Stimulated activated CD4-positive, alpha-beta T cell treated with anti-CD3 and anti-CD28 coated beads, Interleukin-2, amount 100 ng/mL, for 24 hours (primary cell): ENCODE results near the gene RAPGEF2.
"Not testable (repeated sequence)": the region's sequence is repeated elsewhere in the genome, so short reads cannot be mapped to it uniquely, and the experiment has no call there.

Source experiments
- DNase-seq, 2 donors: peaks; one replicate each; pipeline ENCODE4 v3.0.0-alpha.2; 2020

Gene RAPGEF2, protein sequence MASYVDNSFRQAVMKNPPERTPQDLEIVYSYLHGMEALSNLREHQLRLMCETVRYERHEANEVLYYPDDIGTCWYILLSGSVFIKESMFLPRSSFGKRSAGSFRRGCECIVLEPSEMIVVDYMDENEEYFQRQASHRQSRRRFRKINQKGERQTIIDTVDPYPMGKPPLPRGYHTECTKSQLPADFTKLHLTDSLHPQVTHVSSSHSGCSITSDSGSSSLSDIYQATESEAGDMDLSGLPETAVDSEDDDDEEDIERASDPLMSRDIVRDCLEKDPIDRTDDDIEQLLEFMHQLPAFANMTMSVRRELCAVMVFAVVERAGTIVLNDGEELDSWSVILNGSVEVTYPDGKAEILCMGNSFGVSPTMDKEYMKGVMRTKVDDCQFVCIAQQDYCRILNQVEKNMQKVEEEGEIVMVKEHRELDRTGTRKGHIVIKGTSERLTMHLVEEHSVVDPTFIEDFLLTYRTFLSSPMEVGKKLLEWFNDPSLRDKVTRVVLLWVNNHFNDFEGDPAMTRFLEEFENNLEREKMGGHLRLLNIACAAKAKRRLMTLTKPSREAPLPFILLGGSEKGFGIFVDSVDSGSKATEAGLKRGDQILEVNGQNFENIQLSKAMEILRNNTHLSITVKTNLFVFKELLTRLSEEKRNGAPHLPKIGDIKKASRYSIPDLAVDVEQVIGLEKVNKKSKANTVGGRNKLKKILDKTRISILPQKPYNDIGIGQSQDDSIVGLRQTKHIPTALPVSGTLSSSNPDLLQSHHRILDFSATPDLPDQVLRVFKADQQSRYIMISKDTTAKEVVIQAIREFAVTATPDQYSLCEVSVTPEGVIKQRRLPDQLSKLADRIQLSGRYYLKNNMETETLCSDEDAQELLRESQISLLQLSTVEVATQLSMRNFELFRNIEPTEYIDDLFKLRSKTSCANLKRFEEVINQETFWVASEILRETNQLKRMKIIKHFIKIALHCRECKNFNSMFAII (N-terminal part only)

DNA sequence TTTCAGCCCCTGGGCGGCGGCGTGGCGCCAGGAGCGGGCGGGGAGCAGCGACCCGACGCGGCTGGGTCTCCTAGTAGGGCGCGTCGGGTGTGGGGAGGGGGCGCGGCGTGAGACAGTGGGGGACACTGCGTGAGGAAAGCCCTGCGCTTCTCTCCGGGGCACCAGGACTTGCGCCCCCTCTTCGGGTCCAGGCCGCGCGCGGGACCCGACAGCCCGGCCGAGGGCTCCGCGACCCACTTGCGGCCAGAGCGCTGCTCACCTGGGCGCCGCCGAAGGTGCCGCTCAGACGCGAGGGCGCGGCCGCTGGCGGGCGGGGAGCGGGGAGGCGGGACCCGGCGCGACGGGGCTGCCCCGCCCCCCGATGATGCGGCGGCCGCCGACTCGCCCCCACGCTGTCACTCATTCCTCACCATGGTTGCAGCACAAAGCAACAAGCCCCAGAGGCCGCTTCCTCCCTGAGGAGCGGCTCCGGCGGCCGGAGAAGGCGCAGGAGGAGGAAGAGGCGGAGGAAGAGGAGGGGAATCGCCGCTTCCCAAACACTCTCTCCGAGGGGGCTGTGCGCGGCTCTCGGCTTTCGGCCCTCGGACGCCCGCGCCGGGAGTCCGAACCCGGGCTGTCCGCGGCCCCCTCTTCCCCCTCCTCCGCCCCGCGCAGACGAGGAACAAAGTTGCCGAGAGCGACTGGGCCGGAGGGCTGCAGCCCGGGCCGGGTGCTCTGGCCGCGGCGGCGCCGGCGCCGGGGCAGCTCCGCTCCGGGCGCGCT lies at the start of gene RAPGEF2:
TSS of gene RAPGEF2 (plus strand) at position 458 of the 762 bp plus-strand sequence. CDS start 1,084 bp downstream, outside the sequence.
- DNase-seq = peak; percentile 88 to 89

DNA sequence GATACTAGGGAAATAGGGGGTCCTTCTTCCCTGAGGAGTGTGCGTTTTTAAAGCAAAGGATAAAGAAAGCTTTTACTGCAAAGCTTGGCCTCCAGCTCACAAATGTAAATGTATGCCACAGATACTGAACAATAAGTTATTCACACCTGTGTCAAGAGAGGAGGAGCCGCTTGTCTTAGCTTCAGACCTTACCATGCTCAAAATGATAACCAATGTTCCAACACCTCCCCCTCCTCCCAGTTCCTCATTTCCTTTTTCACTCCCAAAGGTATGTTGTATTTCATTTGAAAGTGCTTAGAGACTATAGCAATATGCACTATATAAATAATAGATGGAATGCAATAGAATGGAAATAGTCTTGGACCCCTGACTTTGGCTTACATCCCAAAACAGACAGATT lies 47.0 kb upstream of the RAPGEF2 start:
- no peak for DNase-seq

DNA sequence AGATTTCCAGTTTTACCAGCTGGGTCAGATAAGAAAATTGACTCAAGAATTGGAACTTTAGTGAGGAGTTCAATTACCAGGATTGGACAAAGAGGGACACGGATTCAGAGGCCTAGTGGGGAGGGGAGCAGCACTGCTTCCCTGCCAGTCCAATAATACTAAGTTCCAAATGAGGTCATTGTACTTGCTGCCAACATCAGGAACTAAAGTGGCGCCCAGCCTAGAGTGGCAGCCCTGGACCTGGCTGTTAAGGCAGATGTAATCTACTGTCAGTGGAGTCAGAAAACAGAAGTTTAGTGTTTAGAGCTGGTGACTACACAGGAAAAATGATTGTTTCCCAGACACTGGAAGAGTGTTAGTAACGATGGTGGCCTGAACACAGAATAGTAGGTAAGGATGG lies 42.7 kb upstream of the RAPGEF2 start:
- no peak for DNase-seq

DNA sequence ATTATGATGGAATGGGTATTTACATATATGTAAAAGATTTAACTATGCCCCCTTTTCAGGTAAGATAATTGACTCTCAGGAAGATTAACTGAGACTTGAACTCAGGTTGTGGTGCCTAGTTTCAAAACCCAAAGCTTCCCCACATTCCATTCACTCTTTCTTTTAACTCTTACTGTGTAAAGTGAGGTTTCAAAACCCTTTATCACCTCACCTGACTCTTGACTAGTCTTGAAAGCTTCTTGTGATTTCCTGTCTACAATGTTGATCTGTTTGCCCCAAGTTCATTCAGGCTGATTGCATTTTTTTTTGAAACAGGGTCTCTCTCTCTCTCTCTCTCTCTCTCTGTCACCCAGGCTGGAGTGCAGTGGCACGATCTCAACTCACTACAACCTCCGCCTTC lies 40.5 kb upstream of the RAPGEF2 start:
- DNase-seq = no peak

DNA sequence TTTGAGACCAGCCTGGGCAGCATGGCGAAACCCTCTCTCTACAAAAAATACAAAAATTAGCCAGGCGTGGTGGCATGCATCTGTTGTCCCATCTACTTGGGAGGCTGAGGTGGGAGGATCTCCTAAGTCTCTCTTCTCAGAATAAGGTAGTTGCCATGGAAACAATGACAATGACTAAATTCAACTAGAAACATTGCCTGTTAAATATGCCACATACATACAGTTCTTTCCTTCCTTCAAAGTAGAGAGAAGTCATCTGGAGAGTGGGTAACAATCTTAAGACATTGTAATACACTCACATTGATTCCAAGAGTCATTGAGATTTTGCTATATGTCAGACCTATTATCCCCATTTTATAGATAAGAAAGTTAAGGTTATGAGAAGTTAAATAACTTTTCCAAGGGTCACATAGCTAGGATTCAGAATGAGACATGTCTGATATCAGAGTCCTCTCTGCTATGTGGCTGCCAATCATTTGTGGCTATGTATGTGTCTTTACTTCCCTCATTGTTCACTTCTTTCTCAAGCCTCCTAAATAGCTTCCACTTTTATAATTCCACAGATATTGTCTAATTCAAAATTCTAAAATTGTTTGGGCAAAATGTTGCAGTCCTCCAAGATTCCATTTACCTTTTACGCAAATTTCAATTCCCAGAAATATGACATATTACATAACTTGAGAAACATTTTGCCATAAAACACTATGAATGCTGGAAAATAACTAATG lies 37.2 kb upstream of the RAPGEF2 start:
- no peak for DNase-seq

DNA sequence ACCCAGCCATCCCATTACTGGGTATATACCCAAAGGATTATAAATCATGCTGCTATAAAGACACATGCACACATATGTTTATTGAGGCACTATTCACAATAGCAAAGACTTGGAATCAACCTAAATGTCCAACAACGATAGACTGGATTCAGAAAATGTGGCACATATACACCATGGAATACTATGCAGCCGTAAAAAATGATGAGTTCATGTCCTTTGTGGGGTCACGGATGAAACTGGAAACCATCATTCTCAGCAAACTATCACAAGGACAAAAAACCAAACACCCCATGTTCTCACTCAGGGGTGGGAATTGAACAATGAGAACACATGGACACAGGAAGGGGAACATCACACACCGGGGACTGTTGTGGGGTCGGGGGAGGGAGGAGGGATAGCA lies 34.7 kb upstream of the RAPGEF2 start:
- not testable (repeated sequence) for DNase-seq

DNA sequence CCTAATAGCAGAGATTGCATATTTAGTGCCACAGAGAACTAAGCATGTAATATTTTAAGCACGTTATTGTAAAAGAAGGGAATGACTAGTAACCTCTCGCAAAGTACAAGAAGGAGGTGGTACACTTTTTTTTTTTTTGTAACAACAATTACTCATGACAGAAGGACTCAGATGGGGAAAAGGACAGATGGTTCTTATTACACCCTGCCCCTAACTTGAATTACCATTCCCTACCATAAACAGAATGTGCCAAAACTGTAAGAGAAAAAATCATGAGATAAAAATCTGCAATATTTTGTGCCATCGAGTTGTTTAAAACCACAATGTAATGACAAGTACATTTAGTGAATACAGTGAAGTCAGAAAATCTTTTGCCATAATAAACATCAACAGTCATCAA lies 33.0 kb upstream of the RAPGEF2 start:
- DNase-seq = no peak

DNA sequence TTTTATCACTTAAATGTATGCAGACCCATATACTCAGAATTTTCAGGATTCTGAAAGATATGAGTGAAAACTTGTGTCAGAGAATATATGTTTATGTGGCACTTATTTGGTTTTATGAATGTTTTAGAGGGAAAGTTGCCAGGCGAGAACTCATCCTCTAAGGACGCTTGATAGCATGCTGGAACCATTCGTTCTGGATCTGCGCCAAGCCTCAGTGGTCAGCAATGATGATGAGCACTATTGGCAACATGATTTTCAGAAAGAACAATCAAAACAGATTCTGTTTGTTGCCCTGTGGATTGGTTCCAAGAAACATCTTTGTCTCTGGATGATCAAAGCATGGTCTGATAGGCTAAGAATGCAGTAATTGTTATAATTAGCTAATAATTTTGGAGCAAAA lies 32.1 kb upstream of the RAPGEF2 start:
- no peak for DNase-seq

DNA sequence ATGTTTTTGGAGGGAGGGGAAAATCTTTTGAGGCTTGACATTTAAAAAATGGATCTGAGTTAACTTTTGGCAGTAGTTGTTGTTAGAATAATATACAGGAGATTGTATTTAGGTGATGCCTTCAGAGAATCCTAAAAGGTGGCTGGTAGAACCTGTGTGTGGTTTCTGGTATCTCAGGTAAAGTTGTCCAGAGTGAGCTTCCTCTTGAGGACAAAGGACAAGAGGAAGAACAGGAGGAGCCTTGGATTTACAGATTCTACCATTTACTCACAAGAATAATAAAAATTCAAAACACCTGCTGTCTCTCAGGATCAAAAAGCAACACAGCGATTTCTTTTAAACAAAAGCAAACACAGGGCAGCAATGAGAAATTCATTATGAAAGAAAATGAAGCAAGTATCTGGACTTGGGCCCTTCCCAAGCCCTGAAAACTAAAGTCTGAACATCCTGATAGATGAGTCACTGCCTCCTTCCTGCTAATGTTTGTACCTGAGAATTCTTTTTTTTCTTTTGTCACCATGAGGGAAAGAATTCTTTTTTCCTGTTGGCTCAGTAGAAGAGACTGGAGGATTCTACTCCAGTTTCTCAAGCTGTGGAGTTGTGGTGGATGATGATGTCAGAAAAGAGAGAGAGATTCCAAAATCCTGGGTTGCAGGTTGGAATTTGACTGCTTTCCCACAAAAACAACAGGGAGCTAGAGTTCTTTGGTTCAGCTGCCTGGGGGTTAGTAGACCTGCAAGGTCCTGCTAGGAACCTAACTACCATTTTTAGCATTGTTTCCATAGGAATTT lies 31.5 kb upstream of the RAPGEF2 start:
- DNase-seq = no peak

DNA sequence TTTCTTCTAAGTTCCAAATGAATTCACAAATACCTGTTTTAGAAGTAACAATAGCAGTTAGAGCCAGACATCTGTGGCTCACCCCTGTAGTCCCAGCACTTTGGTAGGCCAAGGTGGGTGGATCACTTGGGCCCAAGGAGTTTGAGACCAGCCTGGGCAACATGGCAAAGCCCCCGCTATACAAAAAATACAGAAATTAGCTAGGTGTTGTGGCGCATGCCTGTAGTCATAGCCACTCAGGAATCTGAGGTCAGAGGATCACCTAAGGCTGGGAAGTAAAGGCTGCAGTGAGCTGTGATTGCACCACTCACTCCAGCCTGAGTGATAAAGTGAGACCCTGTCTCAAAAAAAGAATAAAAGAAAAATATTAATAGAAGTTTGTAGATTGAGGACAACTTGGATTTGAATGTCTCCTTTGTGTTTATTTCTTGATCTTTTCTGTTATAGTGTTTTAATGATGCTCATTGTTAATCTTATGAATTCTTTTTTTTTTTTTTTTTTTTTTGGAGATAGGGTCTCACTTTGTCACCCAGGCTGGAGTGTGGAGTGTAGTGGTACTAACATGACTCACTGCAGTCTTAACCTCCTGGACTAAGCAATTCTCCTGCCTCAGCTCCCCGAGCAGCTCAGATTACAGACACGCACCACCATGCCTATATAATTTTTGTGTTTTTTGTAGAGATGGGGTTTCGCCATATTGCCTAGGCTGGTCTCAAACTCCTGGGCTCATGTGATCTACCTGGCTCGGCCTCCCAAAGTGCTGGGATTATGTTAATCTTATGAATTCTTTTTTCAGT lies 30.7 kb upstream of the RAPGEF2 start:
- DNase-seq = no peak

DNA sequence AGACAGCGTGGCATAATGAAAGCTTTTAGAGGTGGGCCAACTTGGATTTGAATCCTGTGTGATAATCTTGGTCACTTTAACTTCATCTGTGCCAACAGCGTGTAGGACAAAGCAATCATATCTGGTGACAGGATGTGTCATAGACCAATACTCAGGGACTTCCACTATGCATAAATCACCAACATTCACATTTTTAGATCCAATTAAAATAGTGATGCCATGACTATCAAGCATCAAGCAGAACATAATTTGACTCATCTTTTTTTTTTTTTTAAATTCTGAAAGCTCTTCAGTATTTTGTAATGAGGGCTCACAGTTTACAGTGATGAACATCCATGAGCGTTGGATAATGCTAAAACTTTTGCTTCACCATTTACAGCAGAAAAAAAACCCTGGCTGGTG lies 27.3 kb upstream of the RAPGEF2 start:
- DNase-seq = no peak

DNA sequence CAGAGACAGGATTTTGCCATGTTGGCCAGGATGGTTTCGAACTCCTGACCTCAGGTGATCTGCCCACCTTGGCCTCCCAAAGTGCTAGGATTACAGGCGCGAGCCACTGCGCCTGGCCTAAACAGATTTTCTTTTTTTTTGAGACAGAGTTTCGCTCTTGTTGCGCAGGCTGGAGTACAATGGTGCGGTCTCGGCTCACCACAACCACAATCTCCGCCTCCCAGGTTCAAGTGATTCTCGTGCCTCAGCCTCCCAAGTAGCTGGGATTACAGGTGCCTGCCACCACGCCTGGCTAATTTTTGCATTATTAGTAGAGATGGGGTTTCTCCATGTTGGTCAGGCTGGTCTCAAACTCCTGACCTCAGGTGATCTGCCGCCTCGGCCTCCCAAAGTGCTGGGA lies 25.9 kb upstream of the RAPGEF2 start:
- peak in 1 of 2 donors; percentile 8 for DNase-seq

DNA sequence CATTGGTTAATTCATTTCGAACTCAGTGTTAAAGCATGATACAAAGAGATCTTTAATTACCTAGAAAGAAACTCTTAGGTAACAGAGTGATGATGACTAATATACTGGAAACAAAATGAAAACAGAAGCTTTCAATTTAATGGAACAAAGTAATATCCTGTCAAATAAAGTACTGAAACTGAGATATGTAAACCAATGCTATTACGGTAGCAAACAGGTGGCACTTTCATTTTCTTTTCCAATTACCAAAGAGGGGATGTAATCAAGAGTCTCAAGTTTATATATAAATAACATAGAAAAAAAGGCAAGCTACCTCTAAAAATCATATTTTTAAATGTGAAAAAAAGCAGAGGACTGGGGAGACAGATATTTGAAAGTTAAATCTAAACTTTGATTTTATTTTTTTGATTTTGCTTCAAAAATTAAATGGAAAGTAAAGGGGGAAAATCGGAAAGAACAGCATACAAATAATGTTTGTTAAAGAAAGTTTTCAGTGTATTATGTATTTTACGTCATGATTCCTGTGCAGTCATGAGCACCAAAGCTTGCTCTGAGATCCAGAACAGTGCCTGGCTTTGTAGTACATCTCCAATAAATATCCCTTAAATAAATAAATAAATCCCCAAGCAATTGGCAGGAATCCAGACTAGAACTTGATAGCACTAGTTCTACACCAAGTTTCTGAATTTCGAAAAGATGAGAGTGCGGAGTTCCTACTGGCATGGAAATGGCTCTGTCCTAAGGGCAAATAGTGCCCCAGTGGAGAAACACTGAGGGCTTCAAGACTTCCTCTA lies 25.0 kb upstream of the RAPGEF2 start:
- DNase-seq = no peak

DNA sequence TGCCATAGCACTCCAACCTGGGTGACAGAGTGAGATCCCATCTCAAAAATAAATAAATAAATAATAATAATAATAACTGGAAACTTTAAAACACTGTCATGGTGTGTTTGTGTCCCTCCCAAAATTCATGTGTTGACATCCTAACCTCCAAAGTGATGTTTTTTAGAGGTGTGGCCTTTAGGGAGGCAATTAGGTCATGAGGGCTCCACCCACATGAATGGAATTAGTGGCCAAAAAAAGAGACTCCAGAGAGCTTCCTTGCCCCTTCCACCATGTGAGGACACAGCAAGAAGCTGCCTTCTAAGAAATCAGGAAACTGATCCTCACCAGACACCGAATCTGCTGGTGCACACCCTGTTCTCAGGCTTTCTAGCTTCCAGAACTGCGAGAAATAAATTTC lies 23.8 kb upstream of the RAPGEF2 start:
- no peak for DNase-seq

DNA sequence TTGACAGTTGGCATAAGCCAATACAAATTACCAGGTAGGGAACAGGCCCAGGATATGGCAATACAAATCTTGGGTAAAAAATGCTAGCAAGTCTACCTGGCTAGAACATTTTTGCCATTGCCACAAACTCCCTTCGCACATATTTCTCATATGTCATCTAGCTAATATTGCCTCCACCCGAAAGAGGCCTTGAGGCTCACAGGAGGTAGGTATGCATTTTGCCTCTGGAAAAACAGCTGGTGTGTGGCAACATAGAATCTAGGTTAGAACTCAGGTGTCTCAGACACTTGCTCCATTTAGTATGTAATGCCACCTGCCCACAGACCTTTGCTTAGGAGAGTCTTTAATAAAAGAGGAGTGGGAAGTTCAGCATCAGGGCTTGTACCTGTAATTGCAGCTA lies 16.3 kb upstream of the RAPGEF2 start:
- no peak for DNase-seq

DNA sequence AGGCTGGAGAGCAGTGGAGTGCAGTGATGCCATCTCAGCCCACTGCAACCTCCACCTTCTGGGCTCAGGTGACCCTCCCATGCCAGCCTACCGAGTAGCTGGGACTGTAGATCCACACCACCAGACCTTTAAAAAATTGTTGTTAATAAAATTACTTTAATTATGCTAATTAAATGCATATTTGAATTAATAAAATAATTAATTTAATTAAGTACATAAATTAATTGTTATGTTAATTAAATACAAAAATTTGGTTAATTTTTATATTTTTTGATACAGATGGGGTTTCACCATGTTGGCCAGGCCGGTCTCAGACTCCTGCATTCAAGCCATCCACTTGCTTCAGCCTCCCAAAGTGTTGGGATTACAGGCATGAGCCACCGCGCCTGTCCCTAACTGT lies 12.6 kb upstream of the RAPGEF2 start:
- no peak for DNase-seq

DNA sequence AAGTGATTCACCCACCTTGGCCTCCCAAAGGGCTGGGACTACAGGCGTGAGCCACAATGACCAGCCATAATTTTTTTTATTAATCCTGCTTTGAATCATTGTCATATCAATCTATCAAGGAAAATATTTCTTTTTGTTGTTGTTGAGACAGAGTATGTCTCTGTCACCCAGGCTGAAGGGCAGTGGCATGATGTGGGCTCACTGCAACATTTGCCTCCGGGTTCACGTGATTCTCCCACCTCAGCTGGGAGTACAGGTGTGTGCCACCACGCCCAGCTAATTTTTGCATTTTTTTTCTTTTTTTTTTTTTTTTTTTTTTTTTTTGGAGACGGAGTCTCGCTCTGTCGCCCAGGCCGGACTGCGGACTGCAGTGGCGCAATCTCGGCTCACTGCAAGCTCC lies 8.7 kb upstream of the RAPGEF2 start:
- DNase-seq = not testable (repeated sequence)

DNA sequence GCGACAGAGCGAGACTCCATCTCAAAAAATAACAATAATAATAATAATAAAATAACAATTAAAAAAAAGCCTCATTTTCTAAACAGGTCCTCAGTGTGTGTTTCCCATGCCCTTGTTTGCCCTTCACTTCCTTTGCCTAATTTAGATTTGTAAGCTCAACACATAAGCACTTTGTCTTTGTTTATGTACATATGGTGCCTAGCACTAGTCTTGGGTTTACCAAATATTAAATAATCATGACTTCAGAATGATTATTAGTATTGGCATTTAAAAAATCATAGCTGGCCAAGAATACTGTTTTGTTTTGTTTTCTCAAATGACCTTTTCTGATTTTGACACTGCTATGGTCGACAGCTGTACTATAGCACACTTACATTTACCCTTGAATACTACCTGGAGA lies 6.4 kb upstream of the RAPGEF2 start:
- DNase-seq = no peak

DNA sequence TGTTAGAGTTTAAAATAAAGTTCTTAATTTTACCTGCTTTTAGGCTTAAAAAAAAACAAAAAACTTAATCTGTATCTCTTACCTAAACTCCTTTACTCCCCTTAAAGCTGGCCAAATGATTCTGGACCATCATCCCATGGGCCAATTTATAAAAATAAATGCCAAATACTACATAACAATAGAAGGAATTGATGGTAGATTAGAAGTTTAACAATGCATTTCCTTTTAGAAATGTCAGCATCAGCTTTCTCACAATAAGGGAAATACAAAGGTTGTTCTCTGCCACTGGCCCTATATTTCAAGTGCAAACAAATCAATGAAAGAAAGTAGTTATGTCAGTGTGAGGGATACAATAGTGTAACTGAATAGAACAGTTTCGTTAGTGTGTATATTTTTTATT lies 5.7 kb upstream of the RAPGEF2 start:
- no peak for DNase-seq

DNA sequence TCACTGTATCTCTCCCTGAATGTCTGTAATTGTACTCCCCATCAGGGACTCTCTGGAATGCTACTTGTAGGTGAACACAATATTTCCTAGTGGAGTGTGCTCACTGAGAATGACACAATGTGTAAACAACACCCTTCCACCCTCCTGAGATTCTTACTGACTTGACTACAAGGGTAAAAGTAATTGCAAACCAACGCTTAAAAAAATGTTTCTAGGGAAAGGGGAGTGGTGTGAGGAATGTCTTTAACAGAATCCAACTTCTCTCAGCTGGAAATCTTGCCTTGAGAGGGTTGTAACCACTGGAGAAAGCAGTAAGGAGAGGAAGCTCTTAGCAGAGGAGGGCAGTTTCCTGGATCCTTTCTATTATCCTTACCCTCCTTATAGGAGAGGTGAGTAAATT lies 5.1 kb upstream of the RAPGEF2 start:
- no peak for DNase-seq
